CD4-positive, alpha-beta T cell treated with Interleukin-21 for 1 hour (primary cell): ENCODE results near the gene CHCHD3.

Experiments
- DNase-seq: peaks from one replicate; pipeline ENCODE4 v3.0.0-alpha.2; 2020

Gene CHCHD3

DNA sequence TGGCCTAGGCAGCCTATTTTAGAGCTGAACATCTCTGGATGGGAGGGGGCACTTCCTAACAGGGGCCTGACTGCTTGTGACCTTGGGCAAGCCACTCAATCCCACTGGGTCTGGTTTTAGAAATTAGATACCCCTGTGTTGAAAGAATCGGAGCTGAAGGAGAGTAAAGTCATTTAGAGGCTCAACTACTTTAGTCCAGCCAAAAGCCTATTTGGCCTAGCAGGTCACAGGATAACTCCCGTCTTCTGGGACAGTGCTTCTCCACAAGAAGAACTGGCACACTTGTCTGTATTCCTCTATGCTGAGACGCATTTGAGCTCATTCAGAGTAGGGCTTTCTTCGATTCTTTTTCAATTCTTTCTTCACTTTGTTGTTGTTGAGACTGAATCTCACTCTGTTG lies 224.2 kb downstream of the CHCHD3 start:
- no peak for DNase-seq

DNA sequence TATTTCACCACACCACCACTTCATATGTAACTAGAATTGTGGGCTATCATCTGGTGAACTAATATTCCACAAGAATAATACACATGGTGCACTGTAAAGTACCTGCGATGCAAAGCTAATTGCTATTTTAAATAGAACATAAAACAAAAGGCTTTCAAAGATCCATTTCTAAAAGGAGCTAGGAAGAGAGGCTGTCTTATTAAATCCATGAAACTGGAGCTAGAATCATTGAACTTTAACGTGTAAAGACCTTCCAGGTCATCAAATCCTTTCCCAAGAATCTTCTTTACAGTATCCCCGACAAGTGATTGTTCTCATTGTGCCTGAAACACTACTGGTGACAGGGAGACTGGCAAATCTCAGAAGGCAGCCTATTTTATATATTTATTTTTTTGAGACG lies 224.9 kb downstream of the CHCHD3 start:
- no peak for DNase-seq

DNA sequence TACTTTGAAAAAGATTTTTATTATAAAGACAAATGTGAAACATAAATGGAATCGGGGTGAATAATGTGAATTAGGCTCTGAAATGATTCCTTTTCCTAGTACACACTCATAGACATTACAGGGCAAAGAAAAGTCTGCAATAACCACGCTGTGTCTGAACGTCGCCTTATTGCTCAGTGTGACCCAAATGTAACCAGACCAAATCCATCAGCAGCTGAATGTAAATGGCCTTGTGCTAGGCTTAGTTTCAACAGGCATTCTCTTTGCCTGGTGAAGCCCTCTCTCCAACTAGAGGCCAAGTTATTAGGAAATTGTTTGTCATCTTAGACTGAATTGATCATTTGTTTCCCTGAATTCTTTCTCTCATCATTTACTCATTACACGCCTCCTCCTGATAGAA lies 225.5 kb downstream of the CHCHD3 start:
- no peak for DNase-seq

DNA sequence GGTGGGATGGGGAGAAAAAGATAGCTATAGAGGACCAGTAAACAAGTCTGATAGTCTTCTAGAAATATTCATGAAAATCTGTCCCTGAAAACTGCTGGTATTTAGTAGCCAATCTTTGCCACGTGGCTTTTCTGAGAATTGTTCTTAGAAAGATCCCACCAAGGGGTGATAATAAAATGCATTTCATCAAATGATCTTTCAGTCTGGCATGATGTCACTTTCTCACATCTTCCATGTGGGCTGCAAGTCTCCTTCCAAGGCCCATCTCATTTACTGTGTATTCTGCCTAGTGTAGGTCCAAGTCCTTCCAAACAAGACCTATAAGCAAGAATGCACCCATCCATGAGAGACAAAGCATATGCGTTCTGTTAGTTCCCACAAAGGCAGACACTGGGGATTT lies 226.0 kb downstream of the CHCHD3 start:
- DNase-seq = no peak

DNA sequence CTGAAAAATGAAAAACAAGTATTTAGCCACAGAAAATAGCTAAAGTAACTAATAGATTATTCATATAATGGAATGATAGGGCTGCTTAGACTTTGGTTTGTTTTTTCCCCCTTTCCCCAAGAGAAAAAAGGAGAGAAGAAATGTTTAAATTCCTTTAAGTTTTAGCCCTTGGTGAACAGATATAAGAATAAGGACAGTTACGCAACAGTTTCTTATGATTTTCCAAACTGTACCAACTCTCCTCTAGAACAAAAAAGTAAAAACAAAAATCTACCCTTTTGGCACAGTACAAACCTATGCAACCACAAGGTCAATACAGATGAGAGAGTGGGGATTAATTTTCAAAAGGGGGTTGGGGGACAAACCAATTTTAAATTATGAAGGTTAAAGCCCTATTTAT lies 227.7 kb downstream of the CHCHD3 start:
- DNase-seq = no peak

DNA sequence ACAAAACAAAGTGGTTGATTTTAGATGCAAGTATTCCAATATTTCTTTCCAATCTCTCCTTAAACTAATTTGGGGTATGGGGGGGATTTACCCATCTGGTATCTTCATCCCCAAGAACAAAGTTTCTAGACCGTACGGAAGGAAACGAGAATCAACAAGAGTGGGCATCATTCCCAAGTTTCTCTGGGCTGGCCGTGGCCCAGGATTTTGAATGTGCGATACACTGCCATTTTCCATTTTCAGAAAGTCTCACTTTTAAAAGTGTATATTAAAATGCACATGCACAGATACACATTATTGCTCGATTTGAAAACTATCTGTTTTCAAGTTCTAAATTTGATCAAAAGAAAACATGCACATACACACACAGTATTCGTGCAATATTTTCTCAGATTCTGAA lies 234.5 kb downstream of the CHCHD3 start:
- no peak for DNase-seq

DNA sequence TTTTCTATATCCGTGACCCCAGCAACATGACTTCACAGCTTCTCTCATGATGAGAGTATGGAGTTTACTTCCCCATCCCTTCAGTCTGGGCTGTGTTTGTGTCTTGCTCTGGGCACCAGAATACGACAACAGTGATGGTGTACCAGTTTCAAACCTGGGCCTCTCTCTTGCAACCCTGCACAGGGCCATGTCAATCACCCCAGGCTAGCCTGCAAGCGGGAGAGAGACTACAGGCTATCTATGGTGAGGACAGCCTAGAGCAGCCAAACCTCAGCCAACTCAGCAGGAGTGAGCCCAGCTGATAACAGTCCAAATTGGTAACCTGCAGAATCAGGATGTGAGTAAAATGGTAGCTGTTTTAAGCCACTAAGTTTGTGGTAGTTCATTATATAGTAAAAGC lies 235.8 kb downstream of the CHCHD3 start:
- no peak for DNase-seq

DNA sequence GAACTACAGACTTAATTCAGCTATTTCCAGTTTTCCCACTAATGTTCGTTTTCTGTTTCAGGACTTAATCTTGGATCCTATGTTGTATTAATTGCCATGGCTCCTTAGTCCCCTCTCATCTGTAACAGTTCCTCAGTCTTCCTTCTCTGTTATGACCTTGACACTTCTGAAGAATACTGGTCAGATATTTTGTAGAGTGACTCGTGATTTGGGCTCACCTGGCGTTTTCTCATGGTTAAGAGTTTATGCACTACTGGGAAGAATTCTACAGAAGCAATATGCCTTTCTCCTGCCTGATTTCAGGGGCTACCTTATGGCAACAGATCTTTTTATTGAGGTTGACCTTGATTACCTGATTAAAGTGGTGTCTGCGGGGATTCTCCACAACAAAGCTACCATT lies 239.4 kb downstream of the CHCHD3 start:
- no peak for DNase-seq

DNA sequence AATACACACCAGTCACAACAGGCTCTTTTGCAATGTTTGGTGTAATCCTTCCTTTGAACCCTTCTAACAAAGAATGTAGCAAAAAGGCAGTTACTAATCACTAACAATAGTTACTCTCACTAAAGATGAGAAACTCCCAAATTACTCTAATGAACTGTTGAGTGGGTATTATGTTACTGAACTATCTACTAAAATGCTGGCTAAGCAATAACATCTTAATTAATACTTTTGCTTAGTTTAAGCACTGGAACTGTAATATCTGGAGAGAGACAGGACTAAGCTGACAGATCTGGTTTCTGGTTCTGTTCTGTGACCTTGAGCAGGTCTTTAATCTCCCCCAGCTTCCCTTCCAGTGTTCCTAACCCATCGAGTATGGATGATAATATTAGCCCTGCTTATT lies 241.7 kb downstream of the CHCHD3 start:
- DNase-seq = no peak

DNA sequence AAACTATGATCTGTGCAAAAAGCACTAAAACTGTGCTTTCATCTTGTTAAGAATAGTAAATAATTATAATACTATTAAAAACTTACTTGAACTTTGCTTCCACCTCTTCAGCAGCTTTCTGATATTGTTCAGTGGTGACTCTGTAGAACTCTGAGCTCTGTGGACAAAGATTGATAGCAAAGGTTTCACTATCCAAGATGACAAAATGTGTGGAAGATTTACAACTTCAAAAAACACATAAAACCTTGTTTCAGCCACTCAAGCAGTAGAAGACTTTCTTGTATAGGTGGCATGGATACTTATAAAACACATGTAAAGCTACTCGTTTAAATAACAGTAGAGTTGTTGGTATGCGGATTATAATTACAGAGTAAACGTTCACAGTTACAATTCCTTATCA lies 243.6 kb downstream of the CHCHD3 start:
- DNase-seq = no peak

DNA sequence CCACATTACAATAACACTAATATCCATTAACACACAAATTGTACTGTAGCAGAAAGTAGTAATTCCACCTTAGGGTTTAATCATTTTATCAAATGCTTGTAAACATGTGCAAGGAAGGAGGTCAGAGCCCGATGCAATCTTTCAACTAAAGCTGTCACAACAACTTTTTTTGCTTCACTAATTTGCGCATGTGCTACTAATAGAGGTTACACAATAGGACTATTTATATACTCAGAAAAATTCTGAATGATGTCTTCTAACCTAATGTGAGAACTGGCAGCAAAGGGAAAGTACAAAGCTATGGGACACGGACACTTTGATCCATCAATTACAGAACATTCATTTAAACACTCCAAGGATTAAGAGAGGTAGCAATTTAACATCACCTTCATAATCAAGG lies 244.4 kb downstream of the CHCHD3 start:
- DNase-seq = no peak

DNA sequence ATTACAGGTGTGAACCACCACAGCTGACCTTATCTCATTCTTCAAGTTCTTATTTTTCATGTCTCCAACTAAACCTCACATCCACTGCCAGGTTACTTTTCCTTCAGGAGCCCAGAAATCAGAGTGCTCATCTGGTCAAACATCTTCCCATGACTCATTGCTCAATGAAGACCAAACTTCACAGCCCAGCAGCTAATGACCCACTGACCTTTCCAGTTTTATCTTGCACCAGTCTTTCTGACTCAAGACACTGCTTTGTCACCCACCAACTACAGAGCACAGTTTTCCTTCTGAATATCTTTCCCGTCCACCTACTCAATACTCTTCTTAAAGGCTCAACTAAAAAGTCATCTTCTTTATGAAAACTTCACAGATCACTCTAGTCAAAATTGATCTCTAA lies 245.1 kb downstream of the CHCHD3 start:
- no peak for DNase-seq

DNA sequence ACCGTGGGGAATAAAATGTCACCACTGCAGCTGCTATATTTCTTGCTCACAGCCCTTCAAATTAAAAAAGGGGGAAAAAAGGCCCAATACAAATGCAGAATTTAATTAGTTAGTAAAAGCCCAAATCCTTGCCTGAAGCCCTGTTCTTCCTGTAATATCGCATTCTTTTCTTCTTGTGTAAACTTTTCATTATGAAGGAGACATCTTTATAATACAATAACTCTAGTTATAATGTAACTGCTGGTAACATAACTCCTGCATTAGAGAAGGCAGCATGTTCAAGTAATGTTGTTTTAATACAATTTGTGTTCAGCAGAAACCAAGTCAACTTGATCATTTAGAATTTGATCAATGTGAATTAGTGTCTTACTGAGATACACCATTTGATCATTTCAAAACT lies 250.9 kb downstream of the CHCHD3 start:
- no peak for DNase-seq

DNA sequence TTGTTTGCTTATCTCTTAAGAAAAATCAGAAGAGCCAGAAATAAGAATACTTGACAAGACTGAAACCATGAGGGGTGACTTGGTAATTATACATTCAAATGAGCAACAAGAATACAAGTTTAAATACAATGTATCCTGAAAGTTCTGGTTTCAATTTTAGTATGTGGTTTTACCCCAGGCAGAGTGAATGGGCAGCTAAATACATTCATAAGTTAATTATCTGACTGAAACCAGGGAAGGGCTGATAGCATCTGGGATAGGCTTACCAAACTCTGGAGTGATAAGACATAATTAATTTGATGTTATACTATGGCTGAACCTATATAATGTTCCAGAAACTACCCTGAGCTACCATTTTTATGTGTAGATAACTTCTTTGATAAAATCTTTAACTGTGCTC lies 253.4 kb downstream of the CHCHD3 start:
- DNase-seq = no peak

DNA sequence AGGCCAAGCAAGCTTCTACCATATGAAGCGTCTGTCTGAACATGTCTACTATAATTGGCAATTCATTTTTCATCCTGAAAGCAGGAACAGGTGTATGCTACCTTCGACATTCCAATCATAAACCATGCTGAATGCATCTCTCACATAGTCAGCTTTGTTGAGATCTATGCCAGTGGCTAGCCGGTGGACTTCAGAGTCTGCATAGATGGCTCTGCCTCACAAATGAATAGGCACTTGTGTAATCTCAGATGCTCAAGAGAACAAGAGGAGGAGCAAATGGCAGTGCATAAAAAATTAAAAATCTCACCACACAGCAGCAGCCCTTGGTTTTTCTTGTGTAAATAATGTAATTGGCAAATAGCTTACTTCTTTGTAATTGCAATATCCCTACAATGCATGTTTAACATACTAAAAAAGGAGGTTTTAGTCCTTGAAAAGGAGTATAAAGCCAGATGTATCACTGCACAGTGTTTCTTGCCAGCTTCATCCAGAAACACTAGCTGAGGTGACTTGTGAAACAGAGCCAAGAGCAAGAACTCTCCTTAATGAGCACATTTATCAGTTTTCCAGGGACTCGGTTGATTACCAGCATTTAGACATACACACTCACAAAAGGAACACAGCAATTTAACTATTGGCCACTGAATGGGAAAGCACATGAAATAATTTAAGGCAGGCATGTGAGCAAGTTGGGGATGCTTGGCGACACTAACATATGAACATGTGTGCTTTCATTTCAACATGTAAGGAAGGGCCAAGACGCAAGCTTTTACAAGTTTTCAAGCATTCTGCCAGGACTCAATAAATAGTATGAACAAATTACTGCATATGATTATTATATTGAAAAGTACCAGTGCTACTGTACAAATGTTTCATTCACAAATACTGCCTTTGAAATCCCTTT lies 255.7 kb downstream of the CHCHD3 start:
- DNase-seq = no peak

DNA sequence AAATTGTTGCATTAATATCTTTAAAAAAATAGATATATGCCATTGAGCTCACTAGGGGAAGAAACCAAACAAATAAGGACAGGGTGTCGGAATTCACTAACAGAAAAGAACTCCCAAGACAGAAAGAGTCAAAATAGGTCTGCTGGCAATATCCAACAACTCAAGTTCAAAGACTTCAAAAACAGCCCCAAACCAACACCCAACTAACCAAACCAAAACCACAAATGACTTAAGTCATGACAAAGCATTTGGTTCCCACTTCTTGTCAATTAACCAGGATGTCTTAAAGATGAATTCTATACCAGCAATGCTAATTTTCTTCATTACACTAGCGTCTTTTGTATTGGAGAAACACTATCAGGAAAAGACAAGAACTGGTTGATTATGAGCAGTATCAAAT lies 256.7 kb downstream of the CHCHD3 start:
- no peak for DNase-seq

DNA sequence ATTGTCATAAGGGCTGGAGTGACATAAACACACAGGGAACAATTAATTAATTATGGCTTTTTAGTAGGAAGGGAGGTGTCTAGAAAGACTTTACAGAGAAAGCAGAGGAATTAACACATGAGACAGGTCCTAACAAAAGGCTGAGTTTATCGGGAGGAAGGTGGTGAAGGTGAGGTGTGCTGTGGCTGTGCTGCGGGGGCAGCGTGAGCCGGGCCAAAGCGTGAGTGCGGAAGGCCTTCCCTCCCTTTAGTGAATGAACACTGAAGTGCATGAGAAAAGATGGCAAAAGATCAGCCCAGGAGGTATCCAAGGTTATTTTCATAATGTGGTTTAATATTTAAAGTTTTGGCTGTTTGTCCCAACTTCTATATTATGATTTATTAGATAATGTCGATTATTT lies 262.2 kb downstream of the CHCHD3 start:
- DNase-seq = no peak

DNA sequence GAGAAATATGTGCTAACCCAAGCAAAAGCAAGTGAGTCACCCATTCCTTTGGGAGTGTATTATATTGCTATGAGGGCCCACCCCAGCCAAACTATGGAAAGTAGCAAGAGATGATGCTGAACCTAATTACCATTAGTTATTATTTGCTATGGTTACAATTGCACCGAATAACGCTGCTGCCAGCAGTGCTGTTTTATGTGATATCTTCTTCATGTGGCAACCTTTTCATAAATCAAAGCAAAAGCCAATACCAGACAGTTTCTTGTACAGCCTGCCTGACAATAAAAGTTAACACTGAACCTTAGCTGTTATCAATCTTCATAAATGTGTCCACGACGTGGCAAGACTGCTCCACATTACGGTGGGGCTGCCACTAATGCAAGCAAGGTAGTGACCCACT lies 263.9 kb downstream of the CHCHD3 start:
- no peak for DNase-seq

DNA sequence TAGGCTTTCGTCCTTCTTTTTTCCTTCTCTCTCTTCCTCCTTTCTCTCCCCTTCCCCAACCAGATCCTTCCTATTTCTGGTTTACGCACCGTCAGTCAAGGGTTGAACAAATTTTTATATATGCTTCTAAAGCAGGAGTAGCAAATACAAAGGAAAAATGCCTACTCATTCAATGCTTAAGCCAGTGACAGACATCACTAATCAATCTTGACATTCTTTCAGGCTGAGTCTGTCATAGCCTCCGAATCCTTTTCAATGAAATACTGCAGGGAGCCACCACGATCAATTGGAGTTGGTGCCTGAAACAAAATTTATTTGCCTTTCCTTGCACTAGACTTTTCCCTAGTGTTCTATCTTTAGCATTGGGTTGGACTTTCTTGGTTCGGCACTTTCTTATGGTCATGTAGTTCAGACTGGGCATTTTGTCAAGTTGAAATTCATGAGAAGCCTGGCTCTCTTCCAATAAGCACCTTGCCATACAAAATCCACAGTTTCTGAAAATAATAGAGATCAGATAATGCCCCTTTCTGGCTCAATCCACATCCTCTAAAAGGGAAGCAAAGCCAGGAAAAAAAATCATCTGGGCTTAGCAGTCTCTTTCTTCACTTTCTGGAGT lies 266.1 kb downstream of the CHCHD3 start:
- no peak for DNase-seq

DNA sequence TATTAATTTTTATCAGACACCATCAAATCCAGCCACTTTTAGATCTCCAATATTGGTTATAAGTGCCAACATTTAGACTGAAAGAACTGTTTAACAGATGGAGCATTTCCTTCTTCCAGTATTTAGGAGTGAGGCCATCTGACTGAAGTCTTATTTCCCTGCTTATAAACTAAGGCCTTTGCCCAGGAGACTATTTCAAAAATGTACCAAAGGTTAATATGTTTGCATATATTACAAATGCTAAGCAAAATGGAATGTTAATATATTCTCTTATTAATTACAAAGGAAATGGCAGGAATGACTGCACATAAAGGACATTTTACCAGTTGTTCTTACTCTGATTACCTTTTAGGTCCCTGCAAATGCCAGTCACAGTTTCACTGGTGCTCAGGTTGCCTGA lies 266.8 kb downstream of the CHCHD3 start:
- DNase-seq = no peak

DNA sequence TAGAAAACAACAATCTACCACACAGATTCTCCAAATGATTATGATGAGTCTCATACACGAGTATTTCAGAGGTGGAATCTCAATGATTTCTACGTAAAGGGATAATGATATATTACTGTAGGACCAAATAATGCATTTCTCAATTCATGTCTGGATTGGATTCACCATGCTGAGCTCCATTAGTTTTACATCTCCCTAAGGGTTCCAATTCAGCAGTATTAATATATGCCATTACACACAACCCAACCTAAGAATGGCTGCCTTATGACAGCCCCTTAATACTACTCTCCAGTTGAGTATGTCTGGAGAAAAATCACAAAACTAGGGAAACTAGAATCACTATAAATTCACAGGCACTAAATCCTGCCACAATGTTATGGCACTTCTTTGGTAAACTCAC lies 271.3 kb downstream of the CHCHD3 start:
- DNase-seq = no peak

DNA sequence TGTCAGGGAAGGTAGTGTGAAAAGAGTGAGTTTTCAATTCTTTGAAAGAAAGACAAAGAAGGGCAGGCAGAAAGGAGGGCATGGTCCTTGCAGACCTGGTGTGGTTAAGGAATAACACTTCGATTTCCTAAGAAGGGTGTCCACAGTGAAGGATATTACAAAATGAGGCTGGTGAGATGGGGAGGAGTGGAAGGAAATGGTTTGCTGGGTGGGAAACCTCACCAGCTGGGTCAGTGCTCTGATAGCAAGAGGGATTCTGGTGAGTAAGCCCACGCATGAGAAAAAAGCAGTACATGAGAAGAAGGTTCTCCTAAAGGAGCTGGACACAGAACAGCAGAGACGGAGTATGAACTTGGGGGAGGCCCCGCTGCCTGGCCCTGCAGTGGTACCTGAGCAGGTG lies 275.1 kb downstream of the CHCHD3 start:
- DNase-seq = no peak

DNA sequence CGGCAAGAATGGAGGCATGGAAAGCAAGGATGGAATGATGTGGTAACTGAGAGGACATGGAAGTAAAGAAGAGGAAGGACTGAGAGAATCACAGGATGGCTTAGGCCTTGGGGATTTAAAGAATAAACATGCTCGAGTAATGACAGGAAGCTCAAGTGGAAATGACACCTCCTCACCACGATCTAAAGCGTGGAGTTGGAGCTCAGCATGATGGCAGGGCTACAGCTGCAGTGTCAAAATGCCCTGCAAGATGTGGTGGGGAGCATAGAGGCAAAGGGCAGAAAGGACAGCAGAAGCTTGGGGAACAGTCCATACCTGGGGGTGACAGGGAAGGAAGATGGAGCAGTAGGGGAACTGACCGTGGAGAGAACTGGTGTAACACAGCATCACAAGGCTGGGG lies 276.1 kb downstream of the CHCHD3 start:
- no peak for DNase-seq

DNA sequence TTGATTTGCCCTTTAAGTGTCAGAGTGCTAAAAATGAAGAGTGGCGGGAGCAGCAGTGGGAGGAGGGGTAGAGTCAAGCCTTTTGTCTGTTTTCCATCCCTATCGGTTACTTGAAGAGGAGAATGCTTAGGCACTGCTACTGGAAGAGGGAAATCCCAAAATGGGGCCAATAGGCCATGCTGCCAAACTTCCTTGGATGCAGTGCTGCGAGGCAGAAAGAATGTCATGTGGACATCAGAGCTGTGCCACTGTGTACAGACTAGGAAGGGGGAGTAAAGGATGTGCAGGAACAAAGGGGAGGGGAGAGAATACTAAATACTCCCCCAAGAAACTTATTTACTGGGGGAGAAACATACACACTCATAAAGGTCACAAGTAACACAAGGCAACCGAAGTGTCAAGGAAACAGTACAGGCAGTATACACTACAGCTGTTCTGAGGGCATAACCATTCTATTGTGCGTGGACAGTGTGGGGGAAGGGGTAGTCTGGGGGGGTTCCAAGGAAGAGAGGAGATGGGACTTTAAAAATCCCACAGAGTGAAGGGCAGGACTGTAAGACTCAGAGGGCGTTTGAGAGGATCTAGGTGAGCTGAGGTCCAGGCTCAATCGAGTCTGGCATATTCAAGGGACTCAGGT lies 276.9 kb downstream of the CHCHD3 start:
- no peak for DNase-seq
